GM11168 (cell line): Measurements from ENCODE around the gene PLCB1.

ENCODE experiments used
- in situ Hi-C: fragments of 300-500 bp; cut with MboI; formaldehyde crosslinking; loops from one replicate; pipeline ENCODE4 v1.12.0; 2022; ENCODE audit warnings: low sequenced_read_pairs; ENCODE audit not compliant: unreplicated experiment

Gene PLCB1

GRCh38 chr20:8388141-8388540 lies 256.1 kb downstream of the PLCB1 start:
- in situ Hi-C loops = loop anchor here (10.0 kb wide), 1 partner anchor 253 kb away; the partner anchor contains the start of gene PLCB1

DNA sequence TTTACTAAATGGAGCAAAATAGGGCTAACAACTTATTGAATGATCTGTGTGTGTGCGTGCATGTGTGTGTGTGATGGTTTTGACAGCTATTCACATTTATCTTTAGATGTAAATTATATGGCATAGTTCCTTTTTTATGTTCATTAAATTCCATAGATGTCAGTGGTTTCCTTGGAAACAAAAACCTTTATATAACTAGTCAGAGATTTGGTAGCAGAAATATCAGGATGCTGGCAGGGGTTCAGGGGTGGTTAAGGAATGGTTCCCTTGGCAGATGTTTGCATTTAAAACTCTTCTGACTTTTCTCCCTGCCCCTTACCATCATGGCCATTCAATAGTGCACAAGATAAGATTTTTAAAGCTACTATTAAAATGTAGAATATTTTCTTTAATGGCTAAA lies 256.6 kb downstream of the PLCB1 start:
- in situ Hi-C loops = loop anchor here (10.0 kb wide), 1 partner anchor 254 kb away; the partner anchor contains the start of gene PLCB1

DNA sequence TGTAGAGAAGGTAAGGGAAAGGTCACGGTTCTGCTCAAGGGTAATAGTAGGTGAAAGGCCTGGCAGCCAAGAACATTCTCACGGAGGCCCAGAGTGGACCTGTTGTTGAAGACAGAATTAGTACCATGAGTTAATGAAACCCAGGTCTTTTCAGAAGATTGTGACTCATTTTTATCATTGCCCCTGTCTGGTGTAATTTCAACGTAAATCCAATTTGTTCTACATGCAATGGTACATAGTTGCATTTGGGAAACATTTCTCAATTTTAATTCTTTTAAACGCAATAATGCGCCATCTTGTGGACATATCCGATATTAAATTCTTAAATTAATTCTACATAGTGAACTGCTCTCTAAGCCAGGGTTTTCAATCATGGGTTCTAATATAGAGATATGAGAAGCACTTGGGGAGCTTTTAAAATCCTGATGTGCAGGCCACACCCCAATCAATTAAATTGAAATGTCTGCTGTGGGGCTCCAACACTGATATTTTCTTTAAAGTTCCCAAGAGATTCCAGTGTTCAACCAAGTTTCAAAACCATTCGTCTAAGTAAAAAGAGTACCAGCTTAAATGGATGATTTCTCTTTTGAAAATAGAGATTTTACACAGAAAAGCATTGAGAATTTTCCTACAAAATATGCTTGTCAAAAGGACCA lies 257.4 kb downstream of the PLCB1 start:
- in situ Hi-C loops = loop anchor here (10.0 kb wide), 1 partner anchor 255 kb away; the partner anchor contains the start of gene PLCB1

- in situ Hi-C loops = no loop called here
Observed at GRCh38 chr20:8390037-8390433, 258.0 kb downstream of the PLCB1 start.

DNA sequence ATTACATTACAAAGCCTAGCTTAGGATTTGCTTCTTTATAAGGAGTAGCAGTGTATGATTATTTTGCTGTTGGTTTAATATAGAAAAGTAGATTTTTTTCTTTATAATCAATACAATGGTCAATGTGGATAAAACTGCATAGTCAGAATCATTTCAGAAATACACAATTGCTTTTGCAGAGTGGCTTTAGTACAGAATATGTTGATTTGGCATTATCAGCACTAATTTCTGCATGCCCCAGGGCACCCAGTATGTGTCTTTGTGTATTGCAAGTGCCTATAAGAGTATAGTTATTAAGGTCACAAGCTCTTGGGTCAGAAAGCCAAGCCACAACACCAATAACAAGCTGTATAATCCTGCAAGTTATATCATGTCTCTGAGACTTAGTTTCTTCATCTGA lies 258.4 kb downstream of the PLCB1 start:
- in situ Hi-C loops = no loop called here

GRCh38 chr20:8393381-8393780 lies 261.3 kb downstream of the PLCB1 start:
- in situ Hi-C loops = no loop called here

DNA sequence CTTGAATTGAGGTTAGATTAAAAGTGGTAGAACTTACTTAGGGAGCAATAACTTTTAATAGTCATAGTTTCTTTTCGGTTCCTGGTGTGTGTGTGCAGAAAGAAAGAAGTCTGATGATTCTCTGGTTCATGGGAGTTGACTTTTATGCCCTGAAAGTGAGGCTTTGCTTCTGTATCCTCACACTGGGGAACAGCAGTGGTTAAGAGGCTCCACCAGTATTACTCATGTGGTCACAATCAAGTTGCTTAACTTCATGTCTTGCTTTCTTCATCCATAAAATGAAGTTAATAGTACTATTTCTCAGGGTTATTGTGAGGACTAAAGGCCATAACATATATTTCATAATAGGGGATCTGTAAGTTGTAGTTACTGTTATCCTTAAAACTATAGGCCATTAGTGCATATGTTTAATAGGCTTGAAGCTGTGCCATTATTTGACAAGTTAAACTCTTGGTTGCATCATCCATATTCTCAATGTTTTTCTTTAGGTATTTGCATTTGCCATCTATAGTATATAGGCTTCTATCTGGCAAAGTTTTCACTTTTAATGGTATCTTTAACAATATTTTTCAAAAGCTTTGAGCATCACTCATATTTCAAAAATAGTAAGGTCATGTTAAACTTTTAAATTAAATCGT lies 262.4 kb downstream of the PLCB1 start:
- in situ Hi-C loops = no loop called here

DNA sequence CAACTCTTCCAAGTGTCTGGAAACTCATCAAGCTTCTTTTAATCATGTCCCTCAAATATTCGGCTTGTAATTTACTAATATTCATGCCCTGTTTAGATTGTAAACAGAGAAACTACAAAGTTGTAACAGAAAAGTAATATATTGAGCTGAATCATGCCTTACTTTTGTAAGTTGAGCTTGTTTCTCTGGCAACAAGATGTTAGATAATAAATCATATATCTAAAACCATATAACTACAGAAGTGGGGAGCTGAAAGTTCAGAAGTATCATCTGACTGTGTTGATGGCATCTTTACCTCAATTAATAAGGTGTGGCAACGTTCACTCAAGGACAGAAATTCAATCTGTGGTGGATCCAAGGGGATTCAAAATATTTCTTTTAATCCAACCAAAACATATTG lies 263.9 kb downstream of the PLCB1 start:
- in situ Hi-C loops = no loop called here

GRCh38 chr20:8398263-8399051 lies 266.4 kb downstream of the PLCB1 start:
- in situ Hi-C loops = no loop called here

DNA sequence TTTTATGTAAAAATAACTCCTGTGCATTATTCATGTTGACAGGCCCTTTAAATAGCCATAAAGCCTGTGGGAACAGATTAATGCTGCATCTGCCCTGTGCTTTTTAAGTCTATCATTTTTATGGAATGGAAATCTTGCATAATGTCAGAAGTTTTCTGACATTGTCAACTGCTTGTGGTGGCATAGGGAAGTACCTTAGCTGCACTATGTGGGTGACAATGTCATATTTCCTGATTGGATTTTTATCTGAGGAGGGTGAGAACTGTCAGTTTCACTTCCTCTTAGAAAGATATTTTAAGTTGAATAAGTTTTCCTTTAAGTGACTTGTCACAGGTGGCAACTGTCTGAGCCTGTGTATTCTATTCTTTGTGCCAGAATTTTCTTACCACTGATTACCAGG lies 267.9 kb downstream of the PLCB1 start:
- in situ Hi-C loops = no loop called here

DNA sequence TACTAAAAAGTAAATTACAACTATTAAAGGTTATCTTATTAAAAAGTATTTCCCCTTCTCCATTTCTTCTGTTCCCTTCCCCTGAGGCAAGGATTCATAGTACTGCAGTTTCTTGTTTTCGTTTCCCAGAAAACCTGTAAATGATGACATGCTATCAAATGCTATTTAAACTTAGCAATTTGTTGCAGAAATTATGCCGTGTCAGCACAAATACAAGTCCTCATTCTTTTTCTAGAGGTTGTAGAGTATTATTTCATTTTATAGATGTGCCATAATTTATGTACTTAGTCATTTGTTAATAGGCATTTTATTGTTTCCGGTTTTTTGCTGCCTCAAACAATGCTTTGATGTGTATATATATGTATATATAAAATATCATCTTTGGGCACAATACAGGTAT lies 268.4 kb downstream of the PLCB1 start:
- in situ Hi-C loops = no loop called here

- in situ Hi-C loops = no loop called here
Observed at GRCh38 chr20:8401556-8401955, 269.5 kb downstream of the PLCB1 start.

DNA sequence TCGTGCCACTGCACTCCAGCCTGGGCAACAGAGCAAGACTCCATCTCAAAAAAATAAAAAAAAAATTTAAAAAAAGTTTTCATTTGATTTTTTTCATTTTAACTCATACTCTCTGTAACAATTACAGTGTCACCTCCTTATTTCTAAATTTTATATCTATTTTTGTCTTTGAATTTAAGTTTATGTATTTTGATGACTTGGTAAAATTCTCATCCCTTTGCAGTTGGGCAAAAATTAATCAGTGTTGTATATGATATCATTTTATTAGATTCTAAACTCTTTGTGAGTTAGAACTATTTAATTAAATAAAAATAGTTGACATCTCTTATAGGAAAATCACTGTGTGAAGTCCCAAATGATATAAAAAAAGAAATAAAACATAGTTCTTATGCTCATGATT lies 270.7 kb downstream of the PLCB1 start:
- in situ Hi-C loops = no loop called here

DNA sequence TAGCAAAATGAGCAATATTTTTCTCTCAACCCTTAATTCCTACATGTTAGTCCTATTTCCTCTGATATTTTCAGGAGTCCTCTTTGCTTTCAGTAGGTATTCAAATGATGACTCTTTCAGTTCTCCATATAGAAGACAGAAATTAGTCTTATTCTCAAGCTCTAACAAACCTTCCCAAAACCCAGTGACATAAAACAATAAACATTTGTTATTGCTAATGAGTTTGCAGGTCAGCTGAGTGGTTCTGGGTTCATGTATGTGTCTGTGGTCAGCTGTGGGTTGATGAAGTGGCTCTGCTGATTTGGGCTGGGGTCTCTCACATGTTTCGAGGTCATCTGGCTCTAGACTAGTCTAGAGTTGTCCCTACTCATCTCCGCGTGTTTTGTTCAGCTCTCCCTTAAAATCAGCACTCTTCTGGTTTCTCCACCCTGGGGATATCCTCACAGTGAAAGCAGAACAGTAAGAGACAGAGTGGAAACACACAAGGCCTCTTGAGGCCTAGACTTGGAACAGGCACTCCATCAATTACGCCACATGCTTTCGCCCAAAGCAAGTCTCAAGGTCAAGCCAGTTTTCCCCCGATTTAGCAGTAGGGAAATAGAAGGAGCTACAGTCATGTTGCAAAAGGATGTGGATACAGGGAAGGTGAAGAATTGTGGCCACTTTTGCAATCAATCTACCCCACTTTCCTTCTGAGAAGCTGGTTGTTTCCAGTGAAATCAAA lies 273.0 kb downstream of the PLCB1 start:
- in situ Hi-C loops = no loop called here

- in situ Hi-C loops = no loop called here
Observed at GRCh38 chr20:8406391-8406790, 274.3 kb downstream of the PLCB1 start.

GRCh38 chr20:8408587-8409307 lies 276.7 kb downstream of the PLCB1 start:
- in situ Hi-C loops = no loop called here

- in situ Hi-C loops = no loop called here
Observed at GRCh38 chr20:8413691-8414090, 281.6 kb downstream of the PLCB1 start.

- in situ Hi-C loops = no loop called here
Observed at GRCh38 chr20:8414586-8415274, 282.7 kb downstream of the PLCB1 start.

DNA sequence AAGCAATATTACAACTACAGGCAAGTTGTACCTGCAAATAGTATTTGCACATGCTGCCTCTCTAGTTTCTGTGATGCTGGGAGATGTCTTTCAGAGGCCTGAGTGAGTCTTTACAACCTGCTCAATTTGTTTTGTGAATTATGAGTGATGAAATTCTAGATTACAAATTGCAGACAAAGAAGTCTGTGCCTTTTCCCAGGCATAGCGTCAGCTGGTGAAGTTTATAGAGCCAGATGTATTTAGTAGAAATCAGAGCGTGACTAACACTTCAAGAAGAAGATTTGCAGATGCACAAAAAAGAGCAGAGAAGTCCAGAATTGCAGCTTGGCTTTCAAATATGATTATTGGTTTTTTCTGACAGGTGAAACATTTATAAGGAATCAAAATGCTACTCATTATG lies 289.9 kb downstream of the PLCB1 start:
- in situ Hi-C loops = no loop called here
